ENCODE data around the gene RNU6-7. TPM values are rescaled to one million over a fixed set of nuclear protein-coding genes. Genes with fewer than 3 reads are reported as not detected.

Gene RNU6-7
- total and polyA plus RNA-seq, 10 of the 15 experiments (the other 5 are each of a cell fraction or from before 2014, with no cell fraction given): not detected

GRCh38 chr14:32233260-32233659 lies 31.4 kb downstream of the RNU6-7 start:
- CTCF ChIA-PET: no interaction called here
- BruUV-seq (replicated peaks): no TSS peak

GRCh38 chr14:32244404-32244803 lies 42.6 kb downstream of the RNU6-7 start:
- SMC1A ChIA-PET (ENCODE audit: uncharacterized antibody, unreplicated experiment): interaction anchor here (0.6 to 1.7 kb wide), 5 partner anchors 37 to 320 kb away, joined by 3 to 5 read pairs (median 4); no protein-coding TSS in a partner anchor
- H3K9ac ChIP-seq (ENCODE audit: control insufficient read depth, insufficient read depth, low read length): no peak overlapping the region
- peak in 2 of 3 experiments; percentile 21 to 43; a peak in 2 of 6 replicates for TF ChIP-seq CTCF (IDR thresholded peaks at IDR 0.05 in 2 of 3, conservative IDR thresholded peaks at IDR 0.05 in 1 of 3; ENCODE audit: control insufficient read depth in 2 of 3, extremely low read depth in 1 of 3, insufficient read depth in 1 of 3, low read depth in 3 of 3, low read length in 3 of 3)
- TF ChIP-seq RAD21 (IDR thresholded peaks at IDR 0.05; ENCODE audit: insufficient read depth, low read depth, low read length): peak; percentile 55
- no peak for TF ChIP-seq CBX3 (IDR thresholded peaks at IDR 0.05; ENCODE audit: borderline replicate concordance, low read depth)
- TF ChIP-seq SMC3 (IDR thresholded peaks at IDR 0.05; ENCODE audit: borderline replicate concordance, low read length): peak; percentile 43; the same call in 1 of the 2 replicates
- TF ChIP-seq USF1 (IDR thresholded peaks at IDR 0.05; ENCODE audit: borderline replicate concordance, extremely low read length, insufficient read depth, low read depth, low read length): no peak
- FAIRE-seq: no peak
- no peak overlapping the region for H3K4me2 ChIP-seq (ENCODE audit: control insufficient read depth, insufficient read depth)
- RAD21 ChIA-PET (ENCODE audit: unreplicated experiment): interaction anchor here (0.8 to 1.5 kb wide), 6 partner anchors 10 to 318 kb away, joined by 3 to 4 read pairs (median 4); no protein-coding TSS in a partner anchor
- H3K79me2 ChIP-seq (ENCODE audit: control insufficient read depth, insufficient read depth, low read length): no peaks in the 10 kb centered on the region
- H3K4me1 ChIP-seq (ENCODE audit: control insufficient read depth, insufficient read depth, low read length): no peaks in the 10 kb centered on the region
- in situ Hi-C loops (cut with MboI) (no loop called here), intact Hi-C loops (cut with micrococcal nuclease; ENCODE audit: unreplicated experiment) (no loop called here)
- CTCF ChIA-PET: interaction anchor here (0.6 to 11.7 kb wide), 9 partner anchors 8 to 782 kb away, joined by 3 to 300 read pairs (median 3); partner anchors contain the start of gene ARHGAP5
- no peak for DNase-seq (ENCODE audit: low read depth, low spot score)
- H3K27ac ChIP-seq (ENCODE audit: control insufficient read depth, insufficient read depth): no peak overlapping the region
- H3K36me3 ChIP-seq (ENCODE audit: control insufficient read depth in 2 of 2, insufficient read depth in 2 of 2, low read length in 1 of 2): no peaks in the 10 kb centered on the region
- BruUV-seq (replicated peaks): no TSS peak
- POLR2A ChIA-PET: no interaction called here
- ATAC-seq: peak; percentile 79
- H3K4me3 ChIP-seq: no peak overlapping the region
- no peaks in the 10 kb centered on the region for H3K27me3 ChIP-seq (replicated peaks in 1 of 2; ENCODE audit: control insufficient read depth in 2 of 2, insufficient read depth in 2 of 2, low read length in 1 of 2)
- H2AFZ ChIP-seq (ENCODE audit: control insufficient read depth, low read depth, low read length): no peak overlapping the region
- H4K20me1 ChIP-seq (ENCODE audit: control insufficient read depth, insufficient read depth): no peaks in the 10 kb centered on the region
- no peaks in the 10 kb centered on the region for H3K9me3 ChIP-seq (replicated peaks; ENCODE audit: control insufficient read depth, insufficient read depth, low read length)

More at GRCh38 chr14:32233260-32233659, 31.4 kb downstream of the RNU6-7 start:
- no peaks in the 10 kb centered on the region for H3K9me3 ChIP-seq (replicated peaks; ENCODE audit: control insufficient read depth, insufficient read depth, low read length)
- ChIA-PET RAD21 (ENCODE audit: unreplicated experiment) (no interaction called here), POLR2A (no interaction called here), SMC1A (ENCODE audit: uncharacterized antibody, unreplicated experiment) (interaction anchor here (0.9 kb wide), 1 partner anchor 158 kb away, joined by 3 read pairs; no protein-coding TSS in a partner anchor)
- H2AFZ ChIP-seq (ENCODE audit: control insufficient read depth, low read depth, low read length): no peak overlapping the region
- WGBS (ENCODE audit: insufficient coverage, insufficient replicate concordance, low lambda C conversion rate, missing lambda C conversion rate): 5% methylated on average over 1 of the region's 1 CpG
- no peaks in the 10 kb centered on the region for H4K20me1 ChIP-seq (ENCODE audit: control insufficient read depth, insufficient read depth)
- H3K4me3 ChIP-seq: no peak overlapping the region
- no peak overlapping the region for H3K27ac ChIP-seq (ENCODE audit: control insufficient read depth, insufficient read depth)
- H3K79me2 ChIP-seq (ENCODE audit: control insufficient read depth, insufficient read depth, low read length): no peaks in the 10 kb centered on the region
- no peak overlapping the region for H3K4me2 ChIP-seq (ENCODE audit: control insufficient read depth, insufficient read depth)
- TF ChIP-seq IKZF1 (conservative IDR thresholded peaks at IDR 0.05): no peak
- intact Hi-C loops (cut with micrococcal nuclease; ENCODE audit: unreplicated experiment) (no loop called here), in situ Hi-C loops (cut with MboI) (no loop called here)
- ATAC-seq (no peak), DNase-seq (ENCODE audit: low read depth, low spot score) (no peak), FAIRE-seq (no peak)
- H3K9ac ChIP-seq (ENCODE audit: control insufficient read depth, insufficient read depth, low read length): no peak overlapping the region
- no peaks in the 10 kb centered on the region for H3K36me3 ChIP-seq (ENCODE audit: control insufficient read depth in 2 of 2, insufficient read depth in 2 of 2, low read length in 1 of 2)
- no peaks in the 10 kb centered on the region for H3K27me3 ChIP-seq (replicated peaks in 1 of 2; ENCODE audit: control insufficient read depth in 2 of 2, insufficient read depth in 2 of 2, low read length in 1 of 2)
- H3K4me1 ChIP-seq (ENCODE audit: control insufficient read depth, insufficient read depth, low read length): no peaks in the 10 kb centered on the region

Measured in GM12878 (cell line).